NCI-H748 (cell line): ENCODE measurements around the gene IL17F.
"Not testable (repeated sequence)": the region's sequence is repeated elsewhere in the genome, so short reads cannot be mapped to it uniquely, and the experiment has no call there.

ENCODE experiments used
- DNase-seq: peaks from one replicate; lab custom pipeline; 2025; ENCODE audit not compliant: unreplicated experiment; lab: John Stamatoyannopoulos, UW

Gene IL17F

GRCh38 chr6:52249078-52249477 lies 4.8 kb upstream of the IL17F start:
- DNase-seq = no peak

GRCh38 chr6:52245425-52245824 lies 1.1 kb upstream of the IL17F start:
- DNase-seq = no peak

- peak; percentile 14 for DNase-seq
These were observed 912 bp downstream of the IL17F start for GRCh38 chr6:52243282-52243893.

- no peak for DNase-seq
These were observed 2.5 kb downstream of the IL17F start for GRCh38 chr6:52241819-52242218.

- peak; percentile 71 for DNase-seq
These were observed 10.1 kb downstream of the IL17F start for GRCh38 chr6:52233975-52234823.

- DNase-seq = no peak
These were observed 11.3 kb downstream of the IL17F start for GRCh38 chr6:52233005-52233404.

GRCh38 chr6:52231406-52232127 lies 12.7 kb downstream of the IL17F start:
- DNase-seq = no peak

GRCh38 chr6:52230685-52231084 lies 13.6 kb downstream of the IL17F start:
- no peak for DNase-seq

- DNase-seq = no peak
These were observed 16.8 kb downstream of the IL17F start for GRCh38 chr6:52227495-52227894.

GRCh38 chr6:52221302-52221701 lies 23.0 kb downstream of the IL17F start:
- no peak for DNase-seq

GRCh38 chr6:52217761-52218160 lies 26.5 kb downstream of the IL17F start:
- DNase-seq = no peak

- no peak for DNase-seq
These were observed 27.2 kb downstream of the IL17F start for GRCh38 chr6:52216932-52217575.

GRCh38 chr6:52215787-52216186 lies 28.5 kb downstream of the IL17F start:
- no peak for DNase-seq

GRCh38 chr6:52213127-52213526 lies 31.2 kb downstream of the IL17F start:
- DNase-seq = no peak

- DNase-seq = no peak
These were observed 34.1 kb downstream of the IL17F start for GRCh38 chr6:52210227-52210626.

GRCh38 chr6:52209770-52210169 lies 34.5 kb downstream of the IL17F start:
- no peak for DNase-seq

GRCh38 chr6:52208612-52209011 lies 35.7 kb downstream of the IL17F start:
- DNase-seq = no peak

GRCh38 chr6:52207066-52207465 lies 37.2 kb downstream of the IL17F start:
- no peak for DNase-seq

- no peak for DNase-seq
These were observed 42.8 kb downstream of the IL17F start for GRCh38 chr6:52201493-52201892.

GRCh38 chr6:52201046-52201445 lies 43.3 kb downstream of the IL17F start:
- DNase-seq = no peak

GRCh38 chr6:52200088-52200487 lies 44.2 kb downstream of the IL17F start:
- DNase-seq = not testable (repeated sequence)
